RWPE2 (cell line): ENCODE data around the gene SMIM17.

Experiments used
- ATAC-seq: fragments of 200-7000 bp; cut with Tn5 transposase; 3 replicates; pipeline ENCODE4 v1.9.1; 2021; ENCODE audit warnings: low read depth
- DNase-seq: peaks from one replicate; pipeline ENCODE4 v3.0.0-alpha.2; 2020; ENCODE audit warnings: low spot score
- H3K27ac ChIP-seq: fragments of 450-650 bp; 2 replicates; pipeline ENCODE4 v1.5.1; 2017; ENCODE audit warnings: mild to moderate bottlenecking; ENCODE audit not compliant: poor library complexity, severe bottlenecking
- H3K27me3 ChIP-seq: fragments of 250-450 bp; sonication (Bioruptor Pico); 2 replicates; pipeline ENCODE4 v1.5.1; 2021; ENCODE audit warnings: mild to moderate bottlenecking, moderate library complexity; ENCODE audit not compliant: insufficient read depth, poor library complexity, severe bottlenecking
- H3K36me3 ChIP-seq: fragments of 250-450 bp; sonication (Bioruptor Pico); 2 replicates; pipeline ENCODE4 v1.5.1; 2020; ENCODE audit warnings: low read depth, mild to moderate bottlenecking, moderate library complexity
- H3K4me1 ChIP-seq: fragments of 250-450 bp; sonication (Bioruptor Pico); 2 replicates; pipeline ENCODE4 v1.5.1; 2021; ENCODE audit warnings: mild to moderate bottlenecking, moderate library complexity; ENCODE audit not compliant: insufficient read depth, poor library complexity, severe bottlenecking
- H3K4me3 ChIP-seq: fragments of 250-450 bp; sonication (Bioruptor Pico); 2 replicates; pipeline ENCODE4 v1.5.1; 2021; ENCODE audit warnings: mild to moderate bottlenecking, moderate library complexity; ENCODE audit not compliant: severe bottlenecking
- H3K9me3 ChIP-seq: fragments of 250-450 bp; sonication (Bioruptor Pico); 2 replicates; pipeline ENCODE4 v1.5.1; 2021; ENCODE audit warnings: mild to moderate bottlenecking, moderate library complexity; ENCODE audit not compliant: severe bottlenecking
- CTCF ChIP-seq: fragments of 450-650 bp; IDR thresholded peaks from one replicate; pipeline ENCODE4 v1.5.1; 2017; ENCODE audit warnings: mild to moderate bottlenecking, moderate library complexity; ENCODE audit not compliant: poor library complexity, severe bottlenecking

SMIM17 gene

GRCh38 chr19:56642711-56643459, at the start of gene SMIM17:
Gene SMIM17 (plus strand): TSS chr19:56643159. CDS start chr19:56645668, 2,509 bp downstream.
- H3K4me3 ChIP-seq = no peak within 1 kb of the TSS
- no peaks in the 10 kb centered on the region for H3K36me3 ChIP-seq
- H3K27ac ChIP-seq = no peak within 1 kb of the TSS
- peaks cover 11% of the 10 kb centered on the region for H3K9me3 ChIP-seq
- H3K27me3 ChIP-seq = no peaks in the 10 kb centered on the region
- no peak for ATAC-seq
- TF ChIP-seq CTCF = no peak
- DNase-seq = no peak
- no peaks in the 10 kb centered on the region for H3K4me1 ChIP-seq

GRCh38 chr19:56594446-56594782, 48.5 kb upstream of the SMIM17 start:
- no peak for TF ChIP-seq CTCF
- no peak overlapping the region for H3K4me3 ChIP-seq
- peaks cover 10% of the 10 kb centered on the region for H3K36me3 ChIP-seq
- DNase-seq (no peak), ATAC-seq (no peak)
- H3K27ac ChIP-seq = no peak overlapping the region
- no peaks in the 10 kb centered on the region for H3K4me1 ChIP-seq
- peaks cover 1% of the 10 kb centered on the region for H3K9me3 ChIP-seq
- H3K27me3 ChIP-seq = no peaks in the 10 kb centered on the region

- Histone ChIP-seq H3K36me3 (peaks cover 10% of the 10 kb centered on the region), H3K4me3 (peak within 1 kb of the TSS; percentile 75), H3K9me3 (peaks cover 1% of the 10 kb centered on the region), H3K27me3 (no peaks in the 10 kb centered on the region), H3K27ac (no peak within 1 kb of the TSS), H3K4me1 (no peaks in the 10 kb centered on the region)
- DNase-seq (peak; percentile 81), ATAC-seq (peak; percentile 95)
- no peak for TF ChIP-seq CTCF
Measured at GRCh38 chr19:56594783-56595547, 48.0 kb upstream of the SMIM17 start, which contains the start of gene ZNF71. Gene ZNF71 (plus strand): TSS chr19:56595302. CDS start chr19:56601559, 6,257 bp downstream.

DNA sequence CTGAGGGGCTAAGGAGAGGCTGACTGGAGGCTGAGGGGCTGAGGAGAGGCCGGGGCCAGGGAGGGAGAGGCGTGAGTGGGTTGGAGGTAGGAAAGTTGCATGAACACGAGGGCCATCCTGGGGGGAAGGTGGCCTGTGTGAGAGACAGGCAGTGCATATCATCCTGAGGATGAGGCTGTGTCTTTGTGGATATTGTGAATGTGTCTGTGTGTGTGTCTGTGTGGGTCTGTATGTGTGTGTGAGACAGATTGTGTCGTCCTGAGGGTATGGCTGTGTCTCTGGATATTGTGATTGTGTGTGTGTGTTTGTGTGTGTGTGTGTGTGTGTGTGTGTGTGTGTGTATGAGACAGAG, 47.4 kb upstream of the SMIM17 start:
- TF ChIP-seq CTCF = no peak
- DNase-seq (no peak), ATAC-seq (peak; percentile 48)
- Histone ChIP-seq H3K27me3 (no peaks in the 10 kb centered on the region), H3K36me3 (peaks cover 10% of the 10 kb centered on the region), H3K9me3 (no peaks in the 10 kb centered on the region), H3K4me3 (peak overlapping the region; percentile 75), H3K27ac (no peak overlapping the region), H3K4me1 (no peaks in the 10 kb centered on the region)

DNA sequence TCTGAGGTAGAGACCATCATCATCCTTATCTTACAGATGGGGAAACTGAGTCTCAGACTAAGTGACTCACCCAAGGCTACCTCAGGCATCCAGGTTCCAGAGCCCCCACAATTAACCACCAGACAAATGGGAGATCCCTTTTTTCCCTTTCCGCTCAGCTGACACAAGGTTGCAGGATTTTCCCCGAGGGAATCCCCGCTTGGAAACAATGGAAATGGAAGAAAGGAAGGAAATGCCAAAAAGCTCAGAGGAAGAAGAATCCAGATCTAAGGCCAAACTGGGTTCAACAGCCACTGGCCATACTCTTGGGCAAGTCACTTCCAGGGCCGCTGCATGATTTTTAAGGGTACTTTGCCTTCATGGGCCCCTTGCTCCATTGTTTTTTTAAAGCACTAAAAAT, 46.3 kb upstream of the SMIM17 start:
- no peak for TF ChIP-seq CTCF
- peaks cover 20% of the 10 kb centered on the region for H3K36me3 ChIP-seq
- H3K27me3 ChIP-seq = no peaks in the 10 kb centered on the region
- no peak for ATAC-seq
- no peak for DNase-seq
- no peak overlapping the region for H3K4me3 ChIP-seq
- H3K9me3 ChIP-seq = peaks cover 2% of the 10 kb centered on the region
- H3K4me1 ChIP-seq = no peaks in the 10 kb centered on the region
- H3K27ac ChIP-seq = no peak overlapping the region
